Panc1 (cell line): ENCODE data around the gene HSD17B11. TPM values are rescaled to one million over a fixed set of nuclear protein-coding genes. Genes with fewer than 3 reads are reported as not detected.

Experiments
- ATAC-seq: fragments of 200-7000 bp; cut with Tn5 transposase; 2 replicates; pipeline ENCODE4 v1.9.1; 2020; ENCODE audit warnings: mild to moderate bottlenecking, moderate library complexity
- BruUV-seq: library from RNA; stranded (reverse); fragments of 400-500 nt; replicated peaks from 2 replicates; lab custom pipeline; 2021; lab: Mats Ljungman, UMichigan
- CTCF ChIA-PET: fragments of 300-600 bp; sonication (Branson Sonifier 250); formaldehyde crosslinking; loops from one replicate; lab custom pipeline; 2022; ENCODE audit warnings: antibody characterized with exemption; lab: Charles Lee
- POLR2A ChIA-PET: fragments of 300-600 bp; sonication (Branson Sonifier 250); formaldehyde crosslinking; loops from one replicate; lab custom pipeline; 2022; ENCODE audit warnings: antibody characterized with exemption; lab: Charles Lee
- DNase-seq: peaks from one replicate; pipeline ENCODE4 v3.0.0-alpha.2; 2010; ENCODE audit warnings: low read depth, low spot score
- H3K27ac ChIP-seq: 2 replicates; pipeline ENCODE4 v1.5.1; 2011; ENCODE audit warnings: mild to moderate bottlenecking, low read length, inconsistent platforms
- H3K27me3 ChIP-seq: fragments of 200-500 bp; sonication (Bioruptor generic); 2 replicates; pipeline ENCODE4 v1.6.0; 2014; ENCODE audit warnings: low read length, inconsistent platforms; ENCODE audit not compliant: control insufficient read depth, insufficient read depth
- H3K36me3 ChIP-seq: fragments of 200-500 bp; sonication (Bioruptor generic); 2 replicates; pipeline ENCODE4 v1.5.1; 2014; ENCODE audit warnings: inconsistent platforms, mild to moderate bottlenecking, low read length, moderate library complexity; ENCODE audit not compliant: control insufficient read depth, insufficient read depth
- H3K4me1 ChIP-seq: 2 replicates; pipeline ENCODE4 v1.5.1; 2011; ENCODE audit warnings: inconsistent platforms, mild to moderate bottlenecking, low read length, moderate library complexity; ENCODE audit not compliant: control insufficient read depth, insufficient read depth
- H3K4me3 ChIP-seq, 2 experiments: 2 replicates each; pipeline ENCODE4 v1.5.1; 2011 to 2012; ENCODE audit warnings: low read depth in 2 of 2, low read length in 2 of 2, mild to moderate bottlenecking in 2 of 2, inconsistent platforms in 1 of 2, moderate library complexity in 1 of 2
- H3K9me3 ChIP-seq: fragments of 200-500 bp; sonication (Bioruptor generic); 2 replicates; pipeline ENCODE4 v1.5.1; 2014; ENCODE audit warnings: low read depth, mild to moderate bottlenecking, inconsistent platforms, low read length, moderate library complexity; ENCODE audit not compliant: control insufficient read depth, insufficient read depth
- CTCF ChIP-seq: fragments of 450-650 bp; IDR thresholded peaks from 2 replicates; pipeline ENCODE4 v1.5.1; 2017; ENCODE audit warnings: mild to moderate bottlenecking
- POLR2AphosphoS5 ChIP-seq: IDR thresholded peaks from 2 replicates; pipeline ENCODE4 v1.6.1; 2012; ENCODE audit warnings: mild to moderate bottlenecking, low read depth, low read length, moderate library complexity
- REST ChIP-seq, 2 experiments: IDR thresholded peaks; 2 replicates each; pipeline ENCODE4 v1.6.1; 2011 to 2012; ENCODE audit warnings: low read depth in 2 of 2, control low read depth in 1 of 2, low read length in 1 of 2, mild to moderate bottlenecking in 1 of 2, moderate library complexity in 1 of 2; ENCODE audit not compliant: insufficient read depth in 1 of 2
- SIN3A ChIP-seq: IDR thresholded peaks from 2 replicates; pipeline ENCODE4 v1.6.1; 2012; ENCODE audit warnings: low read depth, mild to moderate bottlenecking, low read length, moderate library complexity, borderline replicate concordance; ENCODE audit not compliant: insufficient read depth
- TCF7L2 ChIP-seq: IDR thresholded peaks from 2 replicates; pipeline ENCODE4 v1.6.1; 2011; ENCODE audit warnings: mild to moderate bottlenecking, low read depth, low read length, inconsistent platforms
- in situ Hi-C: cut with HindIII; loops from 2 replicates; pipeline ENCODE4 v1.10.0; 2016; ENCODE audit warnings: low sequenced_read_pairs, low pct_unique_long_range_greater_than_20kb
- intact Hi-C: fragments of 100-400 bp; cut with micrococcal nuclease; formaldehyde crosslinking; loops from one replicate; pipeline ENCODE4 v1.10.0; 2022; ENCODE audit not compliant: unreplicated experiment
- total RNA-seq: library from RNA; stranded (reverse); gene quantifications from one replicate; pipeline ENCODE4 v1.2.1, GENCODE V29; 2021; ENCODE audit not compliant: unreplicated experiment

Gene HSD17B11
- total RNA-seq, 1 experiment from 2014 or later = 34.9 TPM

- H3K4me3 ChIP-seq = no peak overlapping the region
- no peak for DNase-seq
- peaks cover 8% of the 10 kb centered on the region; the same call in 1 of the 2 replicates for H3K4me1 ChIP-seq
- TF ChIP-seq TCF7L2 = no peak
- TF ChIP-seq SIN3A = no peak
- TF ChIP-seq CTCF = no peak
- no peak for TF ChIP-seq POLR2AphosphoS5
- no peak for TF ChIP-seq REST (IDR thresholded peaks at IDR 0.05; ENCODE audit: insufficient read depth in 1 of 2, low read depth in 2 of 2, low read length in 1 of 2)
- H3K27ac ChIP-seq = peak overlapping the region; percentile 44; the same call in 1 of the 2 replicates
- peaks cover 6% of the 10 kb centered on the region; the same call in 1 of the 2 replicates for H3K36me3 ChIP-seq
- BruUV-seq = no TSS peak
- ATAC-seq = no peak
- no peaks in the 10 kb centered on the region for H3K27me3 ChIP-seq
- H3K9me3 ChIP-seq = no peaks in the 10 kb centered on the region
- POLR2A ChIA-PET = interaction anchor here (0.5 kb wide), 1 partner anchor 810 kb away, joined by 5 read pairs; no protein-coding TSS in a partner anchor
- intact Hi-C loops = no loop called here
- in situ Hi-C loops = no loop called here
- CTCF ChIA-PET = no interaction called here
These were observed 1.2 kb upstream of the HSD17B11 start for GRCh38 chr4:87392183-87392582.

GRCh38 chr4:87391576-87392054, 627 bp upstream of the HSD17B11 start:
- peaks cover 8% of the 10 kb centered on the region; the same call in 1 of the 2 replicates for H3K4me1 ChIP-seq
- H3K27ac ChIP-seq = peak overlapping the region; percentile 95
- in situ Hi-C loops = no loop called here
- H3K27me3 ChIP-seq = no peaks in the 10 kb centered on the region
- CTCF ChIA-PET = interaction anchor here (1.0 kb wide), 1 partner anchor 75 kb away, joined by 5 read pairs; no protein-coding TSS in a partner anchor
- peaks cover 6% of the 10 kb centered on the region; the same call in 1 of the 2 replicates for H3K36me3 ChIP-seq
- intact Hi-C loops = no loop called here
- POLR2A ChIA-PET = no interaction called here
- peak overlapping the region; percentile 92 to 93 for H3K4me3 ChIP-seq
- DNase-seq = no peak
- ATAC-seq = peak; percentile 52
- TF ChIP-seq POLR2AphosphoS5 = no peak
- TF ChIP-seq SIN3A = no peak
- TF ChIP-seq REST (IDR thresholded peaks at IDR 0.05; ENCODE audit: insufficient read depth in 1 of 2, low read depth in 2 of 2, low read length in 1 of 2) = no peak
- no peak for TF ChIP-seq CTCF
- no peaks in the 10 kb centered on the region for H3K9me3 ChIP-seq
- BruUV-seq = no TSS peak
